Colonic mucosa (tissue), 4 donors: Measurements from ENCODE around the gene DPEP2. TPM values are rescaled to one million over a fixed set of nuclear protein-coding genes. Genes with fewer than 3 reads are reported as not detected.
"Not testable (repeated sequence)": the region's sequence is repeated elsewhere in the genome, so short reads cannot be mapped to it uniquely, and the experiment has no call there.

Experiments
- DNase-seq: peaks from one replicate; pipeline ENCODE4 v3.0.0-alpha.2; 2020
- H3K27ac ChIP-seq: fragments of 200-600 bp; one replicate; pipeline ENCODE4 v1.8.0; 2021
- H3K27me3 ChIP-seq: fragments of 200-600 bp; one replicate; pipeline ENCODE4 v1.8.0; 2021
- H3K36me3 ChIP-seq: fragments of 200-600 bp; one replicate; pipeline ENCODE4 v1.8.0; 2021
- H3K4me1 ChIP-seq: fragments of 200-600 bp; one replicate; pipeline ENCODE4 v1.8.0; 2021; ENCODE audit warnings: mild to moderate bottlenecking
- H3K4me3 ChIP-seq: fragments of 200-600 bp; one replicate; pipeline ENCODE4 v1.8.0; 2021
- H3K9ac ChIP-seq, 2 donors: one replicate each; pipeline ENCODE4 v1.7.0; 2013; ENCODE audit warnings: control low read depth in 2 of 2, low read depth in 2 of 2, low read length in 2 of 2
- H3K9me3 ChIP-seq: fragments of 200-600 bp; one replicate; pipeline ENCODE4 v1.8.0; 2021
- CTCF ChIP-seq: fragments of 200-600 bp; IDR thresholded peaks from one replicate; pipeline ENCODE4 v1.8.0; 2022; ENCODE audit warnings: antibody characterized with exemption, mild to moderate bottlenecking
- intact Hi-C: fragments of 100-400 bp; cut with DNase I; formaldehyde crosslinking; loops from one replicate; pipeline ENCODE4 v1.14.1; 2022
- total RNA-seq, 2 donors: library from RNA; stranded (reverse); fragmentation: NEBNext Ultra II Directional in 1 of 2; extraction: Animal tissue kit (Norgen Biotek cat#: 25700) in 1 of 2; gene quantifications; one replicate each; pipeline ENCODE4 v1.2.1, GENCODE V29; 2021
- donor health status: healthy.
- donor health status: DM: no; HTN: no; CAD: no.
- donor health status: DM: no; HTN: no; CAD: no.

Gene DPEP2
- total RNA-seq, 2 donors from 2014 or later, result 0.88 to 0.96 TPM

DNA sequence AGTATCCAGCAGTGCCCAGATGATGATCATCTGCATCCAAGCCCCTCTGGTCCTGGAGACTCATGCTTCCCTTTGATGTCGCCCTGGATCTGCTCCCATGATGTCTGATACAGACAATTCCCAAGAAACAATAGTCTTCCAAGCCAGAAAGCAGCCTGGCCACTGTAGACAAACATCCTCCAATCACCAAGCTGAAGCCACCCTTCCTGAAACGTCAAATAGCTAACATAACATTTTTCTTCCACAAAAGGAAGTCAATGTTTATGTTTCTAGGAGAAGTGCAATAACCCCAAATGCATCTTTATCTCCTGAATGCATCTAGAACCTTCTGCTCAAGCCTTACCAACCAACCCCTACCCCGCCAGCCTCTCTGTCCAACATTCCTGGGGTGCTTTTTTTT lies 1.2 kb upstream of the DPEP2 start:
- H3K27me3 ChIP-seq, result no peaks in the 10 kb centered on the region
- no peak for TF ChIP-seq CTCF
- no peak for DNase-seq
- intact Hi-C loops, result no loop called here
- H3K27ac ChIP-seq, result peak overlapping the region; percentile 34
- H3K9me3 ChIP-seq, result no peaks in the 10 kb centered on the region
- peak overlapping the region in 1 of 2 donors; percentile 58 for H3K9ac ChIP-seq
- no peak overlapping the region for H3K4me3 ChIP-seq
- no peaks in the 10 kb centered on the region for H3K36me3 ChIP-seq
- H3K4me1 ChIP-seq, result no peaks in the 10 kb centered on the region

GRCh38 chr16:67999985-68000384 lies 701 bp upstream of the DPEP2 start:
- Histone ChIP-seq H3K36me3 (no peaks in the 10 kb centered on the region), H3K9me3 (no peaks in the 10 kb centered on the region), H3K9ac (peak overlapping the region in 1 of 2 donors; percentile 58), H3K4me1 (no peaks in the 10 kb centered on the region), H3K4me3 (peak overlapping the region; percentile 0), H3K27me3 (no peaks in the 10 kb centered on the region), H3K27ac (peak overlapping the region; percentile 34)
- no peak for DNase-seq
- TF ChIP-seq CTCF, result no peak
- intact Hi-C loops, result loop anchor here (10.0 kb wide), 1 partner anchor 235 kb away; the partner anchor contains the start of gene ESRP2

DNA sequence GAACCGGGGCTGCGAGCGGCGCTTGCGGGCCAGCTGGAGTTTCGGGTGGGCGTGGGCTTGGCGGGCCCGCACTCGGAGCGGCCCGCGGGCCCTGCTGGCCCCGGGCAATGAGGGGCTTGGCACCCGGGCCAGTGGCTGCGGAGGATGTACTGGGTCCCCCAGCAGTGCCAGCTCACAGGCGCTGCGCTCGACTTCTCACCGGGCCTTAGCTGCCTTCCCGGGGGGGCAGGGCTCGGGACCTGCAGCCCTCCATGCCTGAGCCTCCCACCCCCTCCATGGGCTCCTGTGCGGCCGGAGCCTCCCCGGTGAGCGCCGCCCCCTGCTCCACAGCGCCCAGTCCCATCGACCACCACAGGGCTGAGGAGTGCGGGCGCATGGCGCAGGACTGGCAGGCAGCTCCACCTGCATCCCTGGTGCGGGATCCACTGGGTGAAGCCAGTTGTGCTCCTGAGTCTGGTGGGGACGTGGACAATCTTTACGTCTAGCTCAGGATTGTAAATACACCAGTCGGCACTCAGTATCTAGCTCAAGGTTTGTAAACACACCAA lies 979 bp downstream of the DPEP2 start:
- not testable (repeated sequence) for H3K36me3 ChIP-seq, H3K4me3 ChIP-seq, H3K9me3 ChIP-seq, H3K27me3 ChIP-seq, H3K27ac ChIP-seq, H3K9ac ChIP-seq, H3K4me1 ChIP-seq, DNase-seq
- intact Hi-C loops, result loop anchor here (10.0 kb wide), 1 partner anchor 236 kb away; the partner anchor contains the start of gene ESRP2

GRCh38 chr16:67996666-67997065 lies 2.6 kb downstream of the DPEP2 start:
- Histone ChIP-seq H3K4me3 (no peak overlapping the region), H3K36me3 (no peaks in the 10 kb centered on the region), H3K27me3 (no peaks in the 10 kb centered on the region), H3K9me3 (no peaks in the 10 kb centered on the region), H3K9ac (no peak overlapping the region), H3K4me1 (peaks cover 6% of the 10 kb centered on the region), H3K27ac (no peak overlapping the region)
- no peak for TF ChIP-seq CTCF
- intact Hi-C loops, result loop anchor here (10.0 kb wide), 1 partner anchor 238 kb away; the partner anchor contains the start of gene ESRP2
- no peak for DNase-seq

DNA sequence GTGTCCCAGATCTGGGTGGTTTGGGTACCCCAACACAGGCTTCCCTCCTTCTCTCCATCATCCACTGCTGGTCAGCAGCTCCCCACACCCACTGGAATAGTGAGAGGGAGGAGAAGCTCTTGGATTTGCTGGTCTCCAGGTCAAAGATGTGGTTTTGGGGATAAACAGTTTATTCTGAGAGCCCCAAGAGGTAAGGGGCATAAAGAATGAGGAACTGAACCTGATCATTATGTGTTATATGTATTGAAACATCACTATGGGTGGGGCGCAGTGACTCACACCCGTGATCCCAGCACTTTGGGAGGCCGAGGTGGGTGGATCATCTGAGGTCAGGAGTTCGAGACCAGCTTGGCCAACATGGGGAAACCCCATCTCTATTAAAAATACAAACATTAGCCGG lies 3.9 kb downstream of the DPEP2 start:
- H3K27ac ChIP-seq, result no peak overlapping the region
- H3K36me3 ChIP-seq, result no peaks in the 10 kb centered on the region
- H3K9ac ChIP-seq, result no peak overlapping the region
- intact Hi-C loops, result loop anchor here (10.0 kb wide), 1 partner anchor 239 kb away; the partner anchor contains the start of gene ESRP2
- no peak for DNase-seq
- no peaks in the 10 kb centered on the region for H3K27me3 ChIP-seq
- H3K9me3 ChIP-seq, result no peaks in the 10 kb centered on the region
- TF ChIP-seq CTCF, result no peak
- H3K4me3 ChIP-seq, result no peak overlapping the region
- peaks cover 6% of the 10 kb centered on the region for H3K4me1 ChIP-seq

GRCh38 chr16:67994040-67994408 lies 5.3 kb downstream of the DPEP2 start:
- not testable (repeated sequence) for H3K4me1 ChIP-seq, DNase-seq, H3K9me3 ChIP-seq, H3K36me3 ChIP-seq, H3K4me3 ChIP-seq, H3K27me3 ChIP-seq
- H3K27ac ChIP-seq, result peak overlapping the region; percentile 30
- intact Hi-C loops, result loop anchor here (5.0 to 10.0 kb wide), 2 partner anchors 48 to 241 kb away; partner anchors contain the start of gene ESRP2
- peak overlapping the region in 1 of 2 donors; percentile 51 for H3K9ac ChIP-seq
